Left ventricle myocardium superior (tissue), 1 donor: Measurements from ENCODE around the gene SLC12A8. TPM values are rescaled to one million over a fixed set of nuclear protein-coding genes. Genes with fewer than 3 reads are reported as not detected.

Source experiments
- ATAC-seq: fragments of 200-7000 bp; cut with Tn5 transposase; one replicate; pipeline ENCODE4 v1.9.1; 2020; ENCODE audit warnings: mild to moderate bottlenecking, moderate library complexity
- DNase-seq: peaks from one replicate; pipeline ENCODE4 v3.0.0-alpha.2; 2020
- intact Hi-C: fragments of 100-400 bp; cut with micrococcal nuclease; formaldehyde crosslinking; loops from one replicate; pipeline ENCODE4 v1.11.0; 2022
- total RNA-seq: library from RNA; stranded (reverse); fragmentation: NEBNext Ultra II Directional; extraction: Animal tissue kit (Norgen Biotek cat#: 25700); gene quantifications from one replicate; pipeline ENCODE4 v1.2.1, GENCODE V29; 2021
- donor health status: DM: no; HTN: yes; CAD: no; lungs with severe emphysema.

SLC12A8 gene
- total RNA-seq, 1 donor from 2014 or later = 0.52 TPM

GRCh38 chr3:125190786-125191185 lies 21.8 kb downstream of the SLC12A8 start:
- ATAC-seq = peak; percentile 41
- no peak for DNase-seq
- intact Hi-C loops = no loop called here

DNA sequence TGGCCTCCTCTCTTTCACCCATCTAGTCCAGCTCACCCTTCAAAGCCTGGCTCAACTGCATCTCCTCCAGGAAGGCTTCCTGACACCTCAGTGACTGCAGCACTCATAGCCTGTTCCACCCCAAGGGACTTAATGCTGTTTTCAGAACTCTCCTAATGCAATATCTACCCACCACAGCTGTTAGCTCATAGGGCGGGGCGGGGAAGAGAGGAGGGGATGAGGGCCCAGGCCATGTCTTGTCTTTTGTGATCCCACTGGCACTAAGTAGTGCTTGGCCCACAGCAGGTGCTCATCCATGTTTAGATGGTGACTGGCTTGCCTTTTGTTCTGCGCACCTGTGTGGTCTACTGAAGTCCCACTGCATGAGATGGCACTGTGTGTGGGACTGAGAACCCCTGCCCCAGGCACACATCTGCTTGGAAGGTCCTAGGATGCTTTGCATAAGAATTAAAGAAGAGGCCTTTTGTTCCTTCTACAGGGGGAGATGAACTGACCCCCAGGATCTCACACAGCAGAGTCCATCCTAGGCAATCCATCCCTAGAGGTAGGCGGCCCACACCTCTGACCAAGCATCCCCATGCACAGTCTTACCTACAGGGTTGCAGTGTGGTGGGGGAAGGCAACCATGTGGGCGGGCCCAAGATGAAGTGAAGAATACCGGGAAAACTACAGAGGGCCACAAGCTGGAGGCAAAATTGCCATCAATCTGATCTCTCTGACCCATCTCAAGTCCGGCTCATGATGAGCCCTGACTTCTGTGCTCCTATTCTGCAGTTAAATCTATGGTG lies 23.0 kb downstream of the SLC12A8 start:
- intact Hi-C loops = no loop called here
- no peak for ATAC-seq
- no peak for DNase-seq

DNA sequence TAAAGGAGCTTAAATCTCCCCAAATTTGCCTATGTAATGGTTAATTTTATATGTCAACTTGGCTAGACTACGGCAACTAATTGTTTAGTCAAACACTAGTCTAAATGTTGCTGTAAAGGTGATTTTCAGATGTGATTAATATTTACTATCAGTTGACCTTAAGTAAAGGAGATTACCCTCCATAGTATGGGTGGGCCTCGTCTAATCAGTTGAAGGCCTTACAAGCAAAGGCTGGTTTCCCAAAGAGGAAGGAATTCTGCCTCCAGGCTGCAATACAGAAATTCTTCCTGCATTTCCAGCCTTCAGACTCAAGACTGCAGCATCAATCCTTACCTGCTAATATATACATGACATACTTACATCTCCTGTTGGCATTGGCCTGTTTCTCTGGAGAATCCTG lies 23.6 kb downstream of the SLC12A8 start:
- DNase-seq (no peak), ATAC-seq (no peak)
- intact Hi-C loops = no loop called here

GRCh38 chr3:125187599-125187910 lies 25.0 kb downstream of the SLC12A8 start:
- intact Hi-C loops = no loop called here
- ATAC-seq = no peak
- no peak for DNase-seq

DNA sequence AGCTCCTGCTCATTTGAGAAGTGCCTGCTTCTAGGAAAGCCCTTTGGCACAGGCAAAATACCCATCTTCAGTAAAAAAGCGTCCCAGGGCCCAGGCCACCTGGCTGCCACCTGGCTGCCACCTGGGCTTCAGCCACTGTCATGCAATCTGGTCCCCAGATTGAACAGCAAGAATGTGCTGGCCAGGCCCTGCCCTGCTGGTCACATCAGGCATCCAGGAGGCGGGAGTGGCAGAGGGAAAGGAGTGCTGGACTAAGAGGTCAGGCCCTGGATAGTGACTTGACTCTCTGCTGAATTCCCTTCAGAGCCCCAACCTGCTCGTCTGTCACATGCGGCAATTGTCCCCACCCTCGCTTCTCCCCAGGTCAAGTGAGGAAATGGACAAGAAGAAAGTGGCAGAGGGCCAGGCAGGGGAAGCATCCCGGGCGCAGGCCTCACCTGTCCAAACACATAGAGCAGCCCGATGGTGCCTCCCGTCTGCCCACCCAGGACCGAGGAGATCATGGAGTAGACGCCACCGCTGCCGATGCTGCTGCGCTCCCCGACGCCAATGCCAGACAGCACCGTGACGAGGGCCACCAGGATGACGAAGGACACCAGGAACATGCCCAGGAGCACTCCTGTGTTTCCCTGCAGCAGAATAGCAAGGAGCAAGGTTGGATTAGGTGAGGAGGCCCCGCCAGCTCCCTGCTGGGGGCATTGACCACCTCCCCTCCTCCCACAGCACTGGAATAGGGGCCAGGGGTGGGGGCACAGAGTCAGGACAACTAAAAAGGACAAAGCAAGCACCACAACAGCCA lies 25.5 kb downstream of the SLC12A8 start:
- intact Hi-C loops = no loop called here
- DNase-seq = no peak
- no peak for ATAC-seq

DNA sequence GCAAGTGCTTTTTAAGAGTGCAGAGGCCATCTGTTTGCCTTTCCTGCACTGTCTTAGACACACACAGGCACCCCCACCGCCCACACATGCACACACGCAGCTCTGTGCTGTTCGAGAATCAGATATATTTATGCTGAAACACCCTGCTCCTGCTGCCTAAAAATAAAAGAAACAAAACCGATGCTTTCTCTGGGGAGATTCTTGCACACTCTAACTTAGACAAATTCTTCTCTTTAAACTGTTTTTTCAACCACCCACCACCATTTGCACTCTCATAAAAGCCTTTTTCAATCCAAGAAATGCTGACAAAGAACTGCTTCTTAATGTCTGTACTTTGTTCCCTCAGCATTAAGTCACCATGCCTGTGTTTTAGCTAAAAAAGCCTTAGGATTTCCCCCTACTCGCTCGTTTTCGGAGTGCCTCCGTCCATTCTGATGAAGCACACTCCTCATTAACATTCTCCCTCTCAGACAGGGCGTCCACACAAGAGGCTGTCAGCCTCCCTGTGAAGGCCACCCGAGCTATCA lies 26.2 kb downstream of the SLC12A8 start:
- ATAC-seq (peak; percentile 50), DNase-seq (no peak)
- intact Hi-C loops = no loop called here

DNA sequence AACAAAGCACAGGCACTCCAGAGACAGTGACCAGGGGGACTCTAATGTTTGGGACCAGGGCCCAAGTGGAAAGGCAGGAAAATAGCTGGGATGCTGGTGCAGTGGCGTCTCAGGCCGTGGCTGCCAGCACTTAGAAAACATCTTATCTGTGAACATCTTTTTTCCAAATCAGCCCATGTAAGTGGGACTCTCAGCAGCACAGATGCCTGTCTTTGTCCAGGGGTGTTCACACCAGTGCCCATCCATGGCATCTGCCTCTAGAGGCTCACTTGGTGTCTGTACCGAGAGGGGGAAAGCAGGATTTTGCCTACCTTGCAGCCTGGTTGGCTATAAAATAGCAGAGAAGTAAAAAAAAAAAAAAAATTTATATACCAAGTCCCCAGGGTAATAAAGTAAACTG lies 26.7 kb downstream of the SLC12A8 start:
- ATAC-seq = no peak
- DNase-seq = no peak
- intact Hi-C loops = no loop called here

GRCh38 chr3:125179884-125180240 lies 32.7 kb downstream of the SLC12A8 start:
- intact Hi-C loops = no loop called here
- no peak for DNase-seq
- no peak for ATAC-seq

DNA sequence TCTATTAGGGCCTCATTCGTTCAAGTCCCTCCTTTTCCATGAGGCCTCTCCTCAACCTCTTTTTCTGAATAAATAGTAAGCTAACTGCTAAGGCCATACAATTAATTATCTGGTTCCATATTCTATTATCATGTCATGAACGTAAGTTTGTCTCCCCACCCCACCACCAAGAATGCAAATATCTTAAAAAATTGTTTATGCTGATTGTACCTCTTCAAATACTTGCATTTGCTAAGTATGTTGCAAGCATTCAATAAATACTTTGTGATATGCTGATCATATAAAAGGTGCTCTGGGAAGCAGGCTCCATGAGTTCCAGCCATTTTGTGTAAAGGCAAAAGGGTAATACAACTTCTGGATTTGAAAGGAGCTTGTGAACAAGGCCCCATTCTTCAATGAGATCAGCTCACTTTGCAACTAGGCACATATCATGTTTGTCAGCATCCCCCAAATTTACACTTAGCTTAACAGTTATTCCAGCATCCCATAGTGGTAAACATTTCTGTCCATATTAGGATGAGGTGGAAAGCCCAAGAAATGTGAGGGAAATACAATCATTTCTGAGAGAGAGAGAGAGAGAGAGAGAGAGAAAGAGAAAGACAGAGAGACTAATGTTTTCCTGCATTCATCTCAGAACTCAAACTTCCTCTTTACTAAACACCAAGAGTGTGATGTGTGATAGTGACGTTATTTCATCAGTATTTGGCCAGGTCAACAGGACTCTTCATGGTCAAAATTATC lies 33.2 kb downstream of the SLC12A8 start:
- ATAC-seq (no peak), DNase-seq (no peak)
- intact Hi-C loops = no loop called here

DNA sequence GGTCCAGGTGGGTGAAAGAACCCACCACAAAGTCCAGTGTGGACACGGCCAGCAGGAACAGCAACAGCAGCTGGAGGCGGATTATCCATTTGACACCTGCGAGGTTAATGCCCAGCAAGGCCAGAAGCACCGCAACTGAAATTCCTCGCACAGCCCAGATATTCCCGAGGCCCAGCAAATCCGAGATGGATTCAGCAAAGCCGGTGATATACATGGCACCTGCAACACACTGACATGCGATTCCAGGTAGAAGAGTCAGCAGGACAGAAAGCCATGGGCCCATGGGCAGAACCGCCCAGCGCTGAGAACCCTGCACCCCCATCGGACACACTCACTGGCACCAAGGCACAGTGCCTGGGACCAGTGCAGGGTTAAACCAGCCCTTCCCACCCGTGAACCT lies 34.8 kb downstream of the SLC12A8 start:
- intact Hi-C loops = no loop called here
- ATAC-seq = no peak
- DNase-seq = no peak

- DNase-seq (no peak), ATAC-seq (no peak)
- intact Hi-C loops = no loop called here
These were observed 37.1 kb downstream of the SLC12A8 start for GRCh38 chr3:125175295-125176078.

DNA sequence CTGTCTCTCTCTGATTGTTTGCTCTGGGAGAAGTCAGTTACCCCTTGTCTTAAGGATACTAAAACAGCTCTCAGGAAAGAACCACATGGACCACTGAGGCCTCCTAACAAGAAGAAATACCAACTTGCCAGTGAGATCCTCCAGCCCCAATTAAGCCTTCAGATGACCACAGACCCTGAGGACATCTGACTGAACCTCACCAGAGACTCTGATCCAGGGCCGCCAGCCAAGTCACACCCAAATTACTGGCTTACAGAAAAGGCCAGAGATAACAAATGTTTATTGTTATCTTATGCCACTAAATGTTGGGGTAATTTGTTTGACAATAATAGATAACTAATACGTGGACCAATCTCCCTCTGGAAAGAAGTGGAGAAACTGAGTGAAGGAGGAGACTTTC lies 40.2 kb downstream of the SLC12A8 start:
- no peak for ATAC-seq
- no peak for DNase-seq
- intact Hi-C loops = no loop called here

DNA sequence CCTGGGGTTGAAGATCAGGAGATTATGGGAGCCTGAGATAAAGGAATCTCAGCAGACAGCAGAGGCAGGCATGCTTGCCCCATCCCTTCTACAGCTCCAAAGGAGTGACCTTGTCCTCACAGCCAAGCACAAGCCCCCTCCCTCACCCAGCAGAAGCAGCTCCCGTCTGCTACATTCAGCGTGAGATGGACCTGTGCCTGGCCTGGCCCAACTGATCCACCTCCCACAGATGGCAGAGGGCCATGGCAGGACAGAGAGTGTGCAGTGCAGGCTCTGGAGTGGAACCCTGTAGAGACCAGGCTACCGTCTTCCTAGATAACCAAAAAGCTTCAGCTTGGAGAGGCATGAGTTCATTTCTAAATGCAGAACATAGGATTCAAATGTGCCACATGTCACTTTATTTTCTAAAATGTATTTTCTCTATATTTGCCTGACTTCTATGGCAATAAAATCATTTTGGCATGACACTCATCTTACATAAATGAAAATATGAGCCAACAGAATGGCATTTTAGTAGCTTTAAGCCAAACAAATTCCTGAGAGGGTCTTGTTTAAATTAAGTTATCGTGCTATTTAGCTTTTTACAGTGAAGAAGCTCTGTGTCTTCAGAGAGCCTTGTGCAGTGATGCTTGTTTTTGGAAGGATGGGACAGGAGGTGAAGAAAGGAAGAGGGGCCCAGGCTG lies 43.7 kb downstream of the SLC12A8 start:
- DNase-seq (peak; percentile 53), ATAC-seq (peak; percentile 78)
- intact Hi-C loops = loop anchor here (2.0 kb wide), 1 partner anchor 244 kb away; no protein-coding TSS in a partner anchor

GRCh38 chr3:125166599-125167136 lies 45.9 kb downstream of the SLC12A8 start:
- no peak for ATAC-seq
- intact Hi-C loops = no loop called here
- no peak for DNase-seq

- DNase-seq = no peak
- no peak for ATAC-seq
- intact Hi-C loops = no loop called here
These were observed 46.5 kb downstream of the SLC12A8 start for GRCh38 chr3:125165948-125166553.

- intact Hi-C loops = no loop called here
- ATAC-seq (peak; percentile 82), DNase-seq (peak; percentile 71)
These were observed 47.2 kb downstream of the SLC12A8 start for GRCh38 chr3:125165189-125165947.
